Left kidney (tissue), 8 donors: Measurements from ENCODE around the gene TMEM225B. TPM values are rescaled to one million over a fixed set of nuclear protein-coding genes. Genes with fewer than 3 reads are reported as not detected.
"Not testable (repeated sequence)": the region's sequence is repeated elsewhere in the genome, so short reads cannot be mapped to it uniquely, and the experiment has no call there.

Experiments
- DNase-seq: peaks from one replicate; pipeline ENCODE4 v3.0.0-alpha.2; 2013
- long read RNA-seq, 8 donors: transcript quantifications; one replicate each; lab custom pipeline, GENCODE V29; 2026
- polyA plus RNA-seq: library from polyadenylated mRNA; unstranded; fragments of 120-200 nt; gene quantifications from one replicate; pipeline ENCODE4 v1.2.1, GENCODE V29; 2013; ENCODE audit not compliant: insufficient read length

TMEM225B gene
- 2.3 TPM for polyA plus RNA-seq
- long read RNA-seq, donor 1 = 0 reads
- long read RNA-seq, donor 2 = 0 reads
- long read RNA-seq, donor 3 = 0 reads
- long read RNA-seq, donor 4 = 0 reads
- long read RNA-seq, donor 5 = 0 reads
- long read RNA-seq, donor 6 = 0 reads
- long read RNA-seq, donor 7 = 0 reads
- long read RNA-seq, donor 8 = 0 reads

GRCh38 chr7:99597762-99598501 is at the start of gene TMEM225B:
Gene TMEM225B, plus strand, starts transcription at chr7:99598267. Its CDS starts 6,122 bp downstream, at chr7:99604389.
- DNase-seq = no peak

- not testable (repeated sequence) for DNase-seq
These were observed 48.5 kb upstream of the TMEM225B start for GRCh38 chr7:99549545-99549944.

- no peak for DNase-seq
These were observed 46.7 kb upstream of the TMEM225B start for GRCh38 chr7:99551334-99551733.

GRCh38 chr7:99551767-99552463 is 46.2 kb upstream of the TMEM225B start, which contains the start of gene FAM200A:
Gene FAM200A, minus strand, starts transcription at chr7:99552114. Its CDS starts 3,707 bp downstream, at chr7:99548407.
- DNase-seq = peak; percentile 93

GRCh38 chr7:99553039-99553438 is 45.0 kb upstream of the TMEM225B start:
- DNase-seq = no peak

- DNase-seq = no peak
These were observed 43.1 kb upstream of the TMEM225B start for GRCh38 chr7:99554939-99555338.

- no peak for DNase-seq
These were observed 40.9 kb upstream of the TMEM225B start for GRCh38 chr7:99557196-99557607.

- no peak for DNase-seq
These were observed 40.1 kb upstream of the TMEM225B start for GRCh38 chr7:99557940-99558305.

- peak; percentile 93 for DNase-seq
These were observed 39.5 kb upstream of the TMEM225B start, which contains the start of gene ZNF655 for GRCh38 chr7:99558306-99559174. Gene ZNF655, plus strand, starts transcription at chr7:99558642. Its CDS starts 1,918 bp downstream, at chr7:99560560.

GRCh38 chr7:99559175-99559915 is 38.7 kb upstream of the TMEM225B start:
- DNase-seq = no peak

GRCh38 chr7:99560834-99561736 is 37.0 kb upstream of the TMEM225B start:
- no peak for DNase-seq

GRCh38 chr7:99561737-99562051 is 36.4 kb upstream of the TMEM225B start:
- DNase-seq = no peak

- no peak for DNase-seq
These were observed 35.8 kb upstream of the TMEM225B start for GRCh38 chr7:99562114-99562784.

GRCh38 chr7:99562832-99563231 is 35.2 kb upstream of the TMEM225B start:
- no peak for DNase-seq

GRCh38 chr7:99563650-99564049 is 34.4 kb upstream of the TMEM225B start:
- no peak for DNase-seq

GRCh38 chr7:99568770-99569169 is 29.3 kb upstream of the TMEM225B start:
- not testable (repeated sequence) for DNase-seq

- no peak for DNase-seq
These were observed 26.3 kb upstream of the TMEM225B start for GRCh38 chr7:99571768-99572167.

GRCh38 chr7:99573257-99573656 is 24.8 kb upstream of the TMEM225B start:
- no peak for DNase-seq

- DNase-seq = no peak
These were observed 21.8 kb upstream of the TMEM225B start for GRCh38 chr7:99576251-99576650.
